KMS-11 (cell line): ENCODE data around the gene ATRN.

Source experiments
- H2AFZ ChIP-seq: fragments of 200-600 bp; sonication (generic); 2 replicates; pipeline ENCODE4 v1.6.1; 2016; ENCODE audit warnings: antibody characterized with exemption, mixed run types, low read depth
- H3K27ac ChIP-seq: fragments of 200-600 bp; sonication (generic); 2 replicates; pipeline ENCODE4 v1.6.1; 2016; ENCODE audit warnings: mild to moderate bottlenecking, mixed run types
- H3K27me3 ChIP-seq: fragments of 200-600 bp; sonication (generic); 2 replicates; pipeline ENCODE4 v1.6.1; 2017; ENCODE audit warnings: mild to moderate bottlenecking, low read depth, mixed run types, moderate library complexity; ENCODE audit not compliant: insufficient read depth
- H3K36me3 ChIP-seq: fragments of 200-600 bp; sonication (generic); 2 replicates; pipeline ENCODE4 v1.6.1; 2017; ENCODE audit warnings: mild to moderate bottlenecking, mixed run types; ENCODE audit not compliant: insufficient read depth
- H3K4me1 ChIP-seq: fragments of 200-600 bp; sonication (generic); 2 replicates; pipeline ENCODE4 v1.6.1; 2016; ENCODE audit warnings: mild to moderate bottlenecking, low read depth, mixed run types; ENCODE audit not compliant: poor library complexity, severe bottlenecking
- H3K4me2 ChIP-seq: fragments of 200-600 bp; sonication (generic); 2 replicates; pipeline ENCODE4 v1.7.0; 2016; ENCODE audit warnings: mild to moderate bottlenecking, mixed run types
- H3K4me3 ChIP-seq: fragments of 200-600 bp; sonication (generic); IDR thresholded peaks from 2 replicates; pipeline ENCODE4 v1.6.1; 2017; ENCODE audit warnings: low read depth, low read length, mixed read lengths; ENCODE audit not compliant: insufficient read depth
- H3K79me2 ChIP-seq: fragments of 200-600 bp; sonication (generic); 2 replicates; pipeline ENCODE4 v1.6.1; 2016; ENCODE audit warnings: low read depth, mixed run types; ENCODE audit not compliant: insufficient read depth
- H3K9ac ChIP-seq: fragments of 200-600 bp; sonication (generic); 2 replicates; pipeline ENCODE4 v1.6.1; 2016; ENCODE audit warnings: mild to moderate bottlenecking, mixed run types
- H4K20me1 ChIP-seq: fragments of 200-600 bp; sonication (generic); 2 replicates; pipeline ENCODE4 v1.6.1; 2016; ENCODE audit warnings: mild to moderate bottlenecking, mixed run types; ENCODE audit not compliant: insufficient read depth
- TF ChIP-seq, protein P1 (sequence below): fragments of 200-600 bp; sonication (generic); conservative IDR thresholded peaks from 2 replicates; pipeline ENCODE4 v1.6.1; 2017; ENCODE audit warnings: low read depth, mild to moderate bottlenecking, antibody characterized with exemption, low read length, moderate library complexity, mixed read lengths

Gene ATRN

DNA sequence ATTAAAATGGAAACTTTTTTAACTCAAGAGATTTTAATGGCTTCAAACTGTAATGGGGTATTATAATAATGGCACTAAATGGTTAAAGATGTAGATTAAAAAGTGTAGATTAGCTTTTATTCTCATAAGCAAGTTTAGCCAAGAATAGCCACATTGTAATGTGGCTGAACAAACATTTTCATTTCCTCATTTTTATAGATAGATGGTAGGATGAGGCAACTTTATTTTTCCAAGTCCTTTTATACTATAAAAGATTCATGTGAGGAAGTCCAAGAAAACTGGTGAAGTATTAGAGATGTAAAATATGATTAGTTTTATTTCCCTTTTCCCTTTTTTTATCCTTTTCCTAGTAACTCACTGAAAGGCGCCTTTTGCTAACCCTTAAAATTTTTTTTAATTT lies 88.8 kb downstream of the ATRN start:
- Histone ChIP-seq H3K4me3 (no peak overlapping the region), H4K20me1 (no peaks in the 10 kb centered on the region), H2AFZ (no peak overlapping the region), H3K79me2 (no peaks in the 10 kb centered on the region), H3K4me2 (no peak overlapping the region), H3K9ac (no peak overlapping the region), H3K27me3 (no peaks in the 10 kb centered on the region), H3K27ac (no peak overlapping the region), H3K36me3 (no peaks in the 10 kb centered on the region), H3K4me1 (peaks cover 8% of the 10 kb centered on the region)
- TF ChIP-seq, protein P1, sequence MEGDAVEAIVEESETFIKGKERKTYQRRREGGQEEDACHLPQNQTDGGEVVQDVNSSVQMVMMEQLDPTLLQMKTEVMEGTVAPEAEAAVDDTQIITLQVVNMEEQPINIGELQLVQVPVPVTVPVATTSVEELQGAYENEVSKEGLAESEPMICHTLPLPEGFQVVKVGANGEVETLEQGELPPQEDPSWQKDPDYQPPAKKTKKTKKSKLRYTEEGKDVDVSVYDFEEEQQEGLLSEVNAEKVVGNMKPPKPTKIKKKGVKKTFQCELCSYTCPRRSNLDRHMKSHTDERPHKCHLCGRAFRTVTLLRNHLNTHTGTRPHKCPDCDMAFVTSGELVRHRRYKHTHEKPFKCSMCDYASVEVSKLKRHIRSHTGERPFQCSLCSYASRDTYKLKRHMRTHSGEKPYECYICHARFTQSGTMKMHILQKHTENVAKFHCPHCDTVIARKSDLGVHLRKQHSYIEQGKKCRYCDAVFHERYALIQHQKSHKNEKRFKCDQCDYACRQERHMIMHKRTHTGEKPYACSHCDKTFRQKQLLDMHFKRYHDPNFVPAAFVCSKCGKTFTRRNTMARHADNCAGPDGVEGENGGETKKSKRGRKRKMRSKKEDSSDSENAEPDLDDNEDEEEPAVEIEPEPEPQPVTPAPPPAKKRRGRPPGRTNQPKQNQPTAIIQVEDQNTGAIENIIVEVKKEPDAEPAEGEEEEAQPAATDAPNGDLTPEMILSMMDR, result no peak

DNA sequence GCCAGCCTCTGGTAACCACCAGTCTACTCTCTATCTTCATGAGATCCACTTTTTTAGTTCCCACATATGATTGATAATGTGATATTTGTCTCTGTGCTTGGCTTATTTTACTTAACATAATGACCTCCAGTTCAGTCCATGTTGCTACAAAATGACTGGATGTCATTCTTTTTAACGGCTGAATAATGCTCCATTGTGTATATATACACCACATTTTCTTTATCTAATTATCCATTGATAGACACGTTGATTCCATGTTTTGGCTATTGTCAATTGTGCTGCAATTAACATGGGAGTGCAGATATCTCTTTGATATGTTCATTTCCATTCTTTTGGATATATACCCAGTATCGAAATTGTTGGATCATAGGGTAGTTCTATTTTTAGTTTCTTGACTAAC lies 89.3 kb downstream of the ATRN start:
- Histone ChIP-seq H3K79me2 (no peaks in the 10 kb centered on the region), H3K27me3 (no peaks in the 10 kb centered on the region), H3K27ac (no peak overlapping the region), H2AFZ (no peak overlapping the region), H3K36me3 (no peaks in the 10 kb centered on the region), H3K4me3 (no peak overlapping the region), H3K4me2 (no peak overlapping the region), H3K4me1 (peaks cover 8% of the 10 kb centered on the region), H4K20me1 (no peaks in the 10 kb centered on the region), H3K9ac (no peak overlapping the region)
- TF ChIP-seq, protein P1, result no peak

DNA sequence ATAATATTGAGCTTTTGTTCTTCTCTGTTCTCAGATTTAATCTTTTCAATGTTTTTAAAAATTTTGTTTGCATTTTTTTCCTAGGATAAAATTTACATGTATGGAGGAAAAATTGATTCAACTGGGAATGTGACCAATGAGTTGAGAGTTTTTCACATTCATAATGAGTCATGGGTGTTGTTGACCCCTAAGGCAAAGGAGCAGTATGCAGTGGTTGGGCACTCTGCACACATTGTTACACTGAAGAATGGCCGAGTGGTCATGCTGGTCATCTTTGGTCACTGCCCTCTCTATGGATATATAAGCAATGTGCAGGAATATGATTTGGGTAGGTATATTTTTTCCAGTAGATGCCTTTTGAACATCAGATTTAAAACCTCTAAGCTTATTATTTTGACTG lies 89.8 kb downstream of the ATRN start:
- H3K4me2 ChIP-seq, result no peak overlapping the region
- H3K27me3 ChIP-seq, result no peaks in the 10 kb centered on the region
- no peaks in the 10 kb centered on the region for H3K36me3 ChIP-seq
- H3K9ac ChIP-seq, result no peak overlapping the region
- no peak overlapping the region for H3K27ac ChIP-seq
- peaks cover 4% of the 10 kb centered on the region for H3K4me1 ChIP-seq
- TF ChIP-seq, protein P1, result no peak
- no peak overlapping the region for H3K4me3 ChIP-seq
- no peaks in the 10 kb centered on the region for H3K79me2 ChIP-seq
- no peak overlapping the region for H2AFZ ChIP-seq
- no peaks in the 10 kb centered on the region for H4K20me1 ChIP-seq

DNA sequence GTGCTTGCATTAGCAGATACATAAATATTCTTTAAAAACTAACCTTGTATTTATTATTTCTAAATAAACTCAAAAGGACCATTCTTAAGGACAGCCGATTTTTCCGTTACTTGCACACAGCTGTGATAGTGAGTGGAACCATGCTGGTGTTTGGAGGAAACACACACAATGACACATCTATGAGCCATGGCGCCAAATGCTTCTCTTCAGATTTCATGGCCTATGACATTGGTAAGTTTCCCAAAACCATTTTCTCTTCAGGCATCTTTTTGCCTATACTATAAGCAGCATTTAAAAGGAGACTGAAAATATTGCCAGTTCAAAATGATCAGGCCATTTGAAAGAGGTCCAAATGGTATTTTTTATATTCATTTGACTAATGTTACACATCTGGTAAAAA lies 92.3 kb downstream of the ATRN start:
- Histone ChIP-seq H3K79me2 (no peaks in the 10 kb centered on the region), H3K9ac (no peak overlapping the region), H2AFZ (no peak overlapping the region), H3K4me2 (no peak overlapping the region), H3K27me3 (no peaks in the 10 kb centered on the region), H3K4me3 (no peak overlapping the region), H3K4me1 (peaks cover 3% of the 10 kb centered on the region), H4K20me1 (no peaks in the 10 kb centered on the region), H3K27ac (no peak overlapping the region), H3K36me3 (no peaks in the 10 kb centered on the region)
- TF ChIP-seq, protein P1, result no peak
